OCI-LY1 (cell line): ENCODE results near the gene BRICD5.

Experiments
- H2AFZ ChIP-seq: fragments of 200-600 bp; sonication (generic), shearing (Covaris generic); 2 replicates; pipeline ENCODE4 v1.6.0; 2014; ENCODE audit warnings: antibody characterized with exemption, mild to moderate bottlenecking, low read length
- H3F3A ChIP-seq: fragments of 200-600 bp; sonication (generic), shearing (Covaris generic); 2 replicates; pipeline ENCODE4 v1.6.0; 2014; ENCODE audit warnings: mild to moderate bottlenecking, antibody characterized with exemption, low read length, moderate library complexity; ENCODE audit not compliant: insufficient read depth
- H3K27ac ChIP-seq: fragments of 200-600 bp; sonication (generic); 2 replicates; pipeline ENCODE4 v1.5.1; 2014; ENCODE audit warnings: low read length, mixed run types, mild to moderate bottlenecking, low read depth; ENCODE audit not compliant: poor library complexity, severe bottlenecking
- H3K27me3 ChIP-seq: fragments of 200-600 bp; sonication (generic); 2 replicates; pipeline ENCODE4 v1.6.0; 2014; ENCODE audit warnings: antibody characterized with exemption, mild to moderate bottlenecking, low read length, moderate library complexity; ENCODE audit not compliant: insufficient read depth
- H3K36me3 ChIP-seq: fragments of 200-600 bp; sonication (generic); 2 replicates; pipeline ENCODE4 v1.6.1; 2014; ENCODE audit warnings: mild to moderate bottlenecking, antibody characterized with exemption, low read length, moderate library complexity, mixed read lengths; ENCODE audit not compliant: insufficient read depth
- H3K4me1 ChIP-seq: fragments of 200-600 bp; sonication (generic); 2 replicates; pipeline ENCODE4 v1.5.1; 2014; ENCODE audit warnings: mild to moderate bottlenecking, low read length, moderate library complexity; ENCODE audit not compliant: insufficient read depth, severe bottlenecking
- H3K4me2 ChIP-seq: fragments of 200-600 bp; sonication (generic), shearing (Covaris generic); 2 replicates; pipeline ENCODE4 v1.6.1; 2014; ENCODE audit warnings: low read length
- H3K4me3 ChIP-seq: fragments of 200-600 bp; sonication (generic); 2 replicates; pipeline ENCODE4 v1.5.1; 2014; ENCODE audit warnings: low read length, low read depth, mild to moderate bottlenecking, mixed read lengths; ENCODE audit not compliant: poor library complexity, severe bottlenecking
- H3K79me2 ChIP-seq: fragments of 200-600 bp; shearing (Covaris generic); 2 replicates; pipeline ENCODE4 v1.6.1; 2016; ENCODE audit warnings: mixed run types, low read length, mixed read lengths; ENCODE audit not compliant: insufficient read depth
- H3K9ac ChIP-seq: fragments of 200-600 bp; sonication (generic), shearing (Covaris generic); 2 replicates; pipeline ENCODE4 v1.6.1; 2014; ENCODE audit warnings: mild to moderate bottlenecking, low read length, mixed read lengths
- H3K9me2 ChIP-seq: fragments of 200-600 bp; sonication (generic), shearing (Covaris generic); 2 replicates; pipeline ENCODE4 v1.6.1; 2014; ENCODE audit warnings: low read depth, mild to moderate bottlenecking, low read length, mixed read lengths
- H3K9me3 ChIP-seq: fragments of 200-600 bp; shearing (Covaris generic); 2 replicates; pipeline ENCODE4 v1.6.1; 2014; ENCODE audit warnings: low read length, mixed read lengths
- H4K20me1 ChIP-seq: fragments of 200-600 bp; sonication (generic), shearing (Covaris generic); 2 replicates; pipeline ENCODE4 v1.6.0; 2016; ENCODE audit warnings: mild to moderate bottlenecking, low read length; ENCODE audit not compliant: insufficient read depth
- CTCF ChIP-seq: fragments of 200-600 bp; sonication (generic), shearing (Covaris generic); IDR thresholded peaks from 2 replicates; pipeline ENCODE4 v1.5.1; 2017; ENCODE audit warnings: mild to moderate bottlenecking, antibody characterized with exemption, low read length, moderate library complexity, mixed read lengths
- EZH2 ChIP-seq: fragments of 200-600 bp; sonication (generic), shearing (Covaris generic); IDR thresholded peaks from 2 replicates; pipeline ENCODE4 v1.8.0; 2017; ENCODE audit warnings: borderline replicate concordance, mixed run types, mild to moderate bottlenecking, antibody characterized with exemption, low read length, moderate library complexity, mixed read lengths

Gene BRICD5

GRCh38 chr16:2181952-2182351, 28.7 kb downstream of the BRICD5 start:
- peaks cover 8% of the 10 kb centered on the region; the same call in 1 of the 2 replicates for H3K36me3 ChIP-seq
- H3K27ac ChIP-seq, result no peak overlapping the region
- H3K27me3 ChIP-seq, result peaks cover 8% of the 10 kb centered on the region; the same call in 1 of the 2 replicates
- no peaks in the 10 kb centered on the region for H3K9me3 ChIP-seq
- H4K20me1 ChIP-seq, result no peaks in the 10 kb centered on the region
- no peaks in the 10 kb centered on the region for H3K4me1 ChIP-seq
- no peaks in the 10 kb centered on the region for H3F3A ChIP-seq
- H3K4me3 ChIP-seq, result no peak overlapping the region
- H3K79me2 ChIP-seq, result no peaks in the 10 kb centered on the region
- H3K9me2 ChIP-seq, result no peaks in the 10 kb centered on the region
- TF ChIP-seq CTCF, result no peak
- TF ChIP-seq EZH2, result no peak
- H3K9ac ChIP-seq, result no peak overlapping the region
- H2AFZ ChIP-seq, result no peak overlapping the region
- no peak overlapping the region for H3K4me2 ChIP-seq

- no peak overlapping the region for H3K9ac ChIP-seq
- H3K9me2 ChIP-seq, result no peaks in the 10 kb centered on the region
- TF ChIP-seq EZH2 (no peak), CTCF (no peak)
- no peak overlapping the region for H2AFZ ChIP-seq
- no peak overlapping the region for H3K4me3 ChIP-seq
- H3K79me2 ChIP-seq, result no peaks in the 10 kb centered on the region
- peaks cover 12% of the 10 kb centered on the region for H3K36me3 ChIP-seq
- peaks cover 1% of the 10 kb centered on the region; the same call in 1 of the 2 replicates for H3K27me3 ChIP-seq
- no peak overlapping the region for H3K27ac ChIP-seq
- no peaks in the 10 kb centered on the region for H3K4me1 ChIP-seq
- H3F3A ChIP-seq, result no peaks in the 10 kb centered on the region
- H3K4me2 ChIP-seq, result no peak overlapping the region
- no peaks in the 10 kb centered on the region for H4K20me1 ChIP-seq
- no peaks in the 10 kb centered on the region for H3K9me3 ChIP-seq
Measured at GRCh38 chr16:2180962-2181923, 29.4 kb downstream of the BRICD5 start.

- Histone ChIP-seq H3K27ac (no peak overlapping the region), H3K4me3 (no peak overlapping the region), H3K79me2 (no peaks in the 10 kb centered on the region), H3F3A (no peaks in the 10 kb centered on the region), H2AFZ (no peak overlapping the region), H3K27me3 (no peaks in the 10 kb centered on the region; the same call in 1 of the 2 replicates), H3K9me3 (no peaks in the 10 kb centered on the region), H3K9ac (no peak overlapping the region), H3K9me2 (no peaks in the 10 kb centered on the region), H3K4me1 (no peaks in the 10 kb centered on the region), H3K4me2 (no peak overlapping the region), H4K20me1 (no peaks in the 10 kb centered on the region), H3K36me3 (peaks cover 20% of the 10 kb centered on the region)
- no peak for TF ChIP-seq EZH2
- TF ChIP-seq CTCF, result no peak
Measured at GRCh38 chr16:2180461-2180860, 30.2 kb downstream of the BRICD5 start.
